ENCODE data around the gene MRPS10.
"Not testable (repeated sequence)": the region's sequence is repeated elsewhere in the genome, so short reads cannot be mapped to it uniquely, and the experiment has no call there.

MRPS10 gene

GRCh38 chr6:42182101-42182500 lies 35.6 kb downstream of the MRPS10 start:
- Histone ChIP-seq H3K27me3 (ENCODE audit: control insufficient read depth in 5 of 5, insufficient read depth in 4 of 5, low read length in 5 of 5) (peaks cover 10 to 19% (median 15%) of the 10 kb centered on the region in 5 donors), H3K9me3 (ENCODE audit: control insufficient read depth in 5 of 5, low read length in 5 of 5) (no peaks in the 10 kb centered on the region), H3K9ac (ENCODE audit: low read length in 5 of 5) (no peak overlapping the region), H3K36me3 (ENCODE audit: control insufficient read depth in 5 of 5, insufficient read depth in 5 of 5, low read length in 5 of 5) (no peaks in the 10 kb centered on the region), H3K4me1 (ENCODE audit: control insufficient read depth in 5 of 5, insufficient read depth in 5 of 5, low read length in 5 of 5) (peaks cover 0 to 8% (median 0%) of the 10 kb centered on the region in 5 donors), H3K4me3 (ENCODE audit: low read depth in 1 of 5, low read length in 5 of 5) (no peak overlapping the region), H3K27ac (ENCODE audit: low read depth, low read length) (no peak overlapping the region)

- peaks cover 10 to 19% (median 15%) of the 10 kb centered on the region in 5 donors for H3K27me3 ChIP-seq (ENCODE audit: control insufficient read depth in 5 of 5, insufficient read depth in 4 of 5, low read length in 5 of 5)
- no peak overlapping the region for H3K27ac ChIP-seq (ENCODE audit: low read depth, low read length)
- peaks cover 0 to 8% (median 0%) of the 10 kb centered on the region in 5 donors for H3K4me1 ChIP-seq (ENCODE audit: control insufficient read depth in 5 of 5, insufficient read depth in 5 of 5, low read length in 5 of 5)
- H3K36me3 ChIP-seq (ENCODE audit: control insufficient read depth in 5 of 5, insufficient read depth in 5 of 5, low read length in 5 of 5) = no peaks in the 10 kb centered on the region
- no peaks in the 10 kb centered on the region for H3K9me3 ChIP-seq (ENCODE audit: control insufficient read depth in 5 of 5, low read length in 5 of 5)
- no peak overlapping the region for H3K4me3 ChIP-seq (ENCODE audit: low read depth in 1 of 5, low read length in 5 of 5)
- H3K9ac ChIP-seq (ENCODE audit: low read length in 5 of 5) = no peak overlapping the region
Measured at GRCh38 chr6:42179945-42180313, 37.7 kb downstream of the MRPS10 start.

GRCh38 chr6:42179261-42179944 lies 38.3 kb downstream of the MRPS10 start:
- no peaks in the 10 kb centered on the region for H3K36me3 ChIP-seq (ENCODE audit: control insufficient read depth in 5 of 5, insufficient read depth in 5 of 5, low read length in 5 of 5)
- H3K4me1 ChIP-seq (ENCODE audit: control insufficient read depth in 5 of 5, insufficient read depth in 5 of 5, low read length in 5 of 5) = peaks cover 0 to 8% (median 0%) of the 10 kb centered on the region in 5 donors
- no peaks in the 10 kb centered on the region for H3K9me3 ChIP-seq (ENCODE audit: control insufficient read depth in 5 of 5, low read length in 5 of 5)
- H3K4me3 ChIP-seq (ENCODE audit: low read depth in 1 of 5, low read length in 5 of 5) = no peak overlapping the region
- H3K9ac ChIP-seq (ENCODE audit: low read length in 5 of 5) = no peak overlapping the region
- H3K27ac ChIP-seq (ENCODE audit: low read depth, low read length) = no peak overlapping the region
- peaks cover 10 to 19% (median 15%) of the 10 kb centered on the region in 5 donors for H3K27me3 ChIP-seq (ENCODE audit: control insufficient read depth in 5 of 5, insufficient read depth in 4 of 5, low read length in 5 of 5)

- H3K9ac ChIP-seq (ENCODE audit: low read length in 5 of 5) = no peak overlapping the region
- no peak overlapping the region for H3K4me3 ChIP-seq (ENCODE audit: low read depth in 1 of 5, low read length in 5 of 5)
- H3K27me3 ChIP-seq (ENCODE audit: control insufficient read depth in 5 of 5, insufficient read depth in 4 of 5, low read length in 5 of 5) = peaks cover 10 to 19% (median 15%) of the 10 kb centered on the region in 5 donors
- no peak overlapping the region for H3K27ac ChIP-seq (ENCODE audit: low read depth, low read length)
- no peaks in the 10 kb centered on the region for H3K36me3 ChIP-seq (ENCODE audit: control insufficient read depth in 5 of 5, insufficient read depth in 5 of 5, low read length in 5 of 5)
- no peaks in the 10 kb centered on the region for H3K9me3 ChIP-seq (ENCODE audit: control insufficient read depth in 5 of 5, low read length in 5 of 5)
- peaks cover 0 to 8% (median 0%) of the 10 kb centered on the region in 5 donors for H3K4me1 ChIP-seq (ENCODE audit: control insufficient read depth in 5 of 5, insufficient read depth in 5 of 5, low read length in 5 of 5)
Measured at GRCh38 chr6:42177514-42178364, 39.9 kb downstream of the MRPS10 start.

- peaks cover 0 to 3% (median 0%) of the 10 kb centered on the region in 5 donors for H3K4me1 ChIP-seq (ENCODE audit: control insufficient read depth in 5 of 5, insufficient read depth in 5 of 5, low read length in 5 of 5)
- no peaks in the 10 kb centered on the region for H3K9me3 ChIP-seq (ENCODE audit: control insufficient read depth in 5 of 5, low read length in 5 of 5)
- H3K9ac ChIP-seq (ENCODE audit: low read length in 5 of 5) = no peak overlapping the region
Measured at GRCh38 chr6:42176981-42177380, 40.7 kb downstream of the MRPS10 start.

GRCh38 chr6:42175860-42176259 lies 41.8 kb downstream of the MRPS10 start:
- H3K27me3 ChIP-seq (ENCODE audit: control insufficient read depth in 5 of 5, insufficient read depth in 4 of 5, low read length in 5 of 5) = peaks cover 10 to 19% (median 15%) of the 10 kb centered on the region in 5 donors
- no peak overlapping the region for H3K4me3 ChIP-seq (ENCODE audit: low read depth in 1 of 5, low read length in 5 of 5)
- H3K27ac ChIP-seq (ENCODE audit: low read depth, low read length) = no peak overlapping the region
- H3K9me3 ChIP-seq (ENCODE audit: control insufficient read depth in 5 of 5, low read length in 5 of 5) = no peaks in the 10 kb centered on the region
- H3K9ac ChIP-seq (ENCODE audit: low read length in 5 of 5) = no peak overlapping the region
- peaks cover 0 to 3% (median 0%) of the 10 kb centered on the region in 5 donors for H3K4me1 ChIP-seq (ENCODE audit: control insufficient read depth in 5 of 5, insufficient read depth in 5 of 5, low read length in 5 of 5)
- H3K36me3 ChIP-seq (ENCODE audit: control insufficient read depth in 5 of 5, insufficient read depth in 5 of 5, low read length in 5 of 5) = no peaks in the 10 kb centered on the region

More at GRCh38 chr6:42176981-42177380, 40.7 kb downstream of the MRPS10 start:
- no peaks in the 10 kb centered on the region for H3K36me3 ChIP-seq (ENCODE audit: control insufficient read depth in 5 of 5, insufficient read depth in 5 of 5, low read length in 5 of 5)
- H3K27me3 ChIP-seq (ENCODE audit: control insufficient read depth in 5 of 5, insufficient read depth in 4 of 5, low read length in 5 of 5) = peaks cover 10 to 19% (median 15%) of the 10 kb centered on the region in 5 donors
- no peak overlapping the region for H3K4me3 ChIP-seq (ENCODE audit: low read depth in 1 of 5, low read length in 5 of 5)
- no peak overlapping the region for H3K27ac ChIP-seq (ENCODE audit: low read depth, low read length)

- Histone ChIP-seq H3K9ac (ENCODE audit: low read length in 5 of 5) (no peak within 1 kb of the TSS), H3K36me3 (ENCODE audit: control insufficient read depth in 5 of 5, insufficient read depth in 5 of 5, low read length in 5 of 5) (no peaks in the 10 kb centered on the region), H3K27me3 (ENCODE audit: control insufficient read depth in 5 of 5, insufficient read depth in 4 of 5, low read length in 5 of 5) (peaks cover under 1 to 5% (median 5%) of the 10 kb centered on the region in 5 donors), H3K9me3 (ENCODE audit: control insufficient read depth in 5 of 5, low read length in 5 of 5) (no peaks in the 10 kb centered on the region), H3K4me1 (ENCODE audit: control insufficient read depth in 5 of 5, insufficient read depth in 5 of 5, low read length in 5 of 5) (peaks cover 0 to 7% (median 0%) of the 10 kb centered on the region in 5 donors), H3K4me3 (ENCODE audit: low read depth in 1 of 5, low read length in 5 of 5) (no peak within 1 kb of the TSS), H3K27ac (ENCODE audit: low read depth, low read length) (no peak within 1 kb of the TSS)
Measured at GRCh38 chr6:42173101-42173500, 44.6 kb downstream of the MRPS10 start, which contains the start of gene GUCA1A. Gene GUCA1A, plus strand, starts transcription at chr6:42173364. Its CDS starts 250 bp downstream, at chr6:42173614.

- peaks cover 0 to 7% (median 0%) of the 10 kb centered on the region in 5 donors for H3K4me1 ChIP-seq (ENCODE audit: control insufficient read depth in 5 of 5, insufficient read depth in 5 of 5, low read length in 5 of 5)
- H3K4me3 ChIP-seq (ENCODE audit: low read depth in 1 of 5, low read length in 5 of 5) = no peak overlapping the region
- H3K36me3 ChIP-seq (ENCODE audit: control insufficient read depth in 5 of 5, insufficient read depth in 5 of 5, low read length in 5 of 5) = no peaks in the 10 kb centered on the region
- no peak overlapping the region for H3K27ac ChIP-seq (ENCODE audit: low read depth, low read length)
- no peaks in the 10 kb centered on the region for H3K9me3 ChIP-seq (ENCODE audit: control insufficient read depth in 5 of 5, low read length in 5 of 5)
- H3K9ac ChIP-seq (ENCODE audit: low read length in 5 of 5) = no peak overlapping the region
- H3K27me3 ChIP-seq (ENCODE audit: control insufficient read depth in 5 of 5, insufficient read depth in 4 of 5, low read length in 5 of 5) = no peaks in the 10 kb centered on the region
Measured at GRCh38 chr6:42171813-42172581, 45.7 kb downstream of the MRPS10 start.

- H3K27ac ChIP-seq (ENCODE audit: low read depth, low read length); H3K9ac ChIP-seq (ENCODE audit: low read length in 5 of 5); H3K9me3 ChIP-seq (ENCODE audit: control insufficient read depth in 5 of 5, low read length in 5 of 5); H3K36me3 ChIP-seq (ENCODE audit: control insufficient read depth in 5 of 5, insufficient read depth in 5 of 5, low read length in 5 of 5); H3K4me1 ChIP-seq (ENCODE audit: control insufficient read depth in 5 of 5, insufficient read depth in 5 of 5, low read length in 5 of 5); H3K4me3 ChIP-seq (ENCODE audit: low read depth in 1 of 5, low read length in 5 of 5); H3K27me3 ChIP-seq (ENCODE audit: control insufficient read depth in 5 of 5, insufficient read depth in 4 of 5, low read length in 5 of 5): not testable (repeated sequence)
Measured at GRCh38 chr6:42169780-42170179, 47.9 kb downstream of the MRPS10 start.

Measured in subcutaneous abdominal adipose tissue (tissue), 5 donors.